ENCODE measurements around the gene ATXN1. TPM values are rescaled to one million over a fixed set of nuclear protein-coding genes. Genes with fewer than 3 reads are reported as not detected.

Gene ATXN1
- total and polyA plus RNA-seq, 7 experiments from 2014 or later, result 1.5 to 82.7 (median 42.4) TPM

- peaks cover 8 to 46% (median 42%) of the 10 kb centered on the region in 5 donors for H3K36me3 Mint-ChIP-seq
- H3K36me3 ChIP-seq (ENCODE audit: control insufficient read depth in 2 of 3, insufficient read depth in 3 of 3, low read length in 3 of 3), result peaks cover 0 to 5% (median 4%) of the 10 kb centered on the region in 3 experiments
- CTCF ChIA-PET, result no interaction called here
Measured at GRCh38 chr6:16582446-16583143, 178.7 kb downstream of the ATXN1 start.

GRCh38 chr6:16578695-16579285, 182.5 kb downstream of the ATXN1 start:
- no peaks in the 10 kb centered on the region for H3K9me3 Mint-ChIP-seq
- no peaks in the 10 kb centered on the region for H3K27me3 Mint-ChIP-seq
- no peak overlapping the region for H3K4me3 Mint-ChIP-seq
- H3K27me3 ChIP-seq (ENCODE audit: control insufficient read depth in 2 of 2, insufficient read depth in 2 of 2, low read length in 2 of 2), result no peaks in the 10 kb centered on the region
- H3K4me3 ChIP-seq (ENCODE audit: low read length), result no peak overlapping the region
- ATAC-seq, result no peak
- DNase-seq, result no peak
- POLR2A ChIA-PET, result no interaction called here
- peaks cover 0 to 23% (median under 1%) of the 10 kb centered on the region in 7 donors for H3K4me1 Mint-ChIP-seq
- H3K36me3 Mint-ChIP-seq, result peaks cover 4 to 32% (median 27%) of the 10 kb centered on the region in 5 donors
- H3K9me3 ChIP-seq (ENCODE audit: control insufficient read depth in 2 of 3, low read length in 3 of 3), result no peaks in the 10 kb centered on the region
- intact Hi-C loops (cut with micrococcal nuclease), result no loop called here
- peaks cover 0 to 5% (median 4%) of the 10 kb centered on the region in 3 experiments for H3K36me3 ChIP-seq (ENCODE audit: control insufficient read depth in 2 of 3, insufficient read depth in 3 of 3, low read length in 3 of 3)
- H3K27ac ChIP-seq (ENCODE audit: low read depth, low read length), result no peak overlapping the region
- CTCF ChIA-PET, result interaction anchor here (0.6 kb wide), 1 partner anchor 139 kb away, joined by 3 read pairs; no protein-coding TSS in a partner anchor
- no peaks in the 10 kb centered on the region for H3K4me1 ChIP-seq (ENCODE audit: control insufficient read depth in 2 of 2, insufficient read depth in 2 of 2, low read length in 2 of 2)
- H3K27ac Mint-ChIP-seq, result no peak overlapping the region

More at GRCh38 chr6:16582446-16583143, 178.7 kb downstream of the ATXN1 start:
- no peaks in the 10 kb centered on the region for H3K4me1 ChIP-seq (ENCODE audit: control insufficient read depth in 2 of 2, insufficient read depth in 2 of 2, low read length in 2 of 2)
- no peak for DNase-seq
- H3K4me3 ChIP-seq (ENCODE audit: low read length), result no peak overlapping the region
- POLR2A ChIA-PET, result no interaction called here
- no peak overlapping the region for H3K27ac ChIP-seq (ENCODE audit: low read depth, low read length)
- H3K4me1 Mint-ChIP-seq, result peaks cover 0 to 16% (median 0%) of the 10 kb centered on the region in 7 donors
- H3K9me3 ChIP-seq (ENCODE audit: control insufficient read depth in 2 of 3, low read length in 3 of 3), result no peaks in the 10 kb centered on the region
- H3K27ac Mint-ChIP-seq, result no peak overlapping the region
- no peaks in the 10 kb centered on the region for H3K9me3 Mint-ChIP-seq
- ATAC-seq, result no peak
- H3K27me3 ChIP-seq (ENCODE audit: control insufficient read depth in 2 of 2, insufficient read depth in 2 of 2, low read length in 2 of 2), result no peaks in the 10 kb centered on the region
- intact Hi-C loops (cut with micrococcal nuclease), result no loop called here
- H3K27me3 Mint-ChIP-seq, result no peaks in the 10 kb centered on the region
- no peak overlapping the region for H3K4me3 Mint-ChIP-seq

DNA sequence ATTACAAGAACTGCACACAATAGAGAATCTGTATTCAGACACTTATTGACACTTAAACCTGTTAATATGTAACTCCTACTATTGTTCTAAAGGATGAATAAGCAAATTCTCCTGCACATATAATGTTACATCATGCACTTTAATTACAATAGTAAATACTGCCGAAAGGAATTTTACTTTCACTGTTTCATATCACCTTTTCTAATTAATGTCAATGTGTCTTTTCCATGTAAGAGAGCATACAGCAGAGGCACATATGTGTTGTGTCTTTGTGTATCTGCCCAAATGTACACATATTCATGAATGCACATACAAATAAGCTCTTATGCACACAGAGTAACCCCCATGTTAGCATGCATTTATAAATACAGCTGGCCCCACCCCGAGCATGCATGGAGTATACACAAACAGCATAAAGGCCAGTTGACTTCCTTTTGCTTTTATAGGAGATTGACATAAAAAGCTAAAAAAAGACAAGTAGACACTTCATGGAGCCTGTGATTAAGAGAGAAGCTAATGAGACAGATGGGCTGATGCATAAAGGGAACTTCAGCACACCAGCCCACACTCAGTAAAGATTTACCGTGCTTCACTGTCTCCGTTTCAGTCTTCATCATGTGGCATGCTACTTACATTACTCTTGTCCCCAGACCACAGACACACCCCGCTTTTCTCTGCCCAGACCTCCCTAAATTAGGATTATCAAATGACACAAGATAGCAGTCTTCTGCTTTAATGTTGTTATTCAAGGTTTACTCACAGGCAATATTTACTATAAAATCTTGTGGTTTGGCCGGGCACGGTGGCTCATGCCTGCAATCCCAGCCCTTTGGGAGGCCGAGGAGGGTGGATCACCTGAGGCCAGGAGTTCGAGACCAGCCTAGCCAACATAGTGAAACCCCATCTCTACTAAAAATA, 184.6 kb downstream of the ATXN1 start:
- no peaks in the 10 kb centered on the region for H3K27me3 Mint-ChIP-seq
- ATAC-seq (no peak), DNase-seq (no peak)
- H3K4me3 Mint-ChIP-seq, result no peak overlapping the region
- no peak overlapping the region for H3K27ac Mint-ChIP-seq
- ChIA-PET POLR2A (no interaction called here), CTCF (no interaction called here)
- Histone ChIP-seq H3K36me3 (ENCODE audit: control insufficient read depth in 2 of 3, insufficient read depth in 3 of 3, low read length in 3 of 3) (no peaks in the 10 kb centered on the region), H3K9me3 (ENCODE audit: control insufficient read depth in 2 of 3, low read length in 3 of 3) (no peaks in the 10 kb centered on the region), H3K27me3 (ENCODE audit: control insufficient read depth in 2 of 2, insufficient read depth in 2 of 2, low read length in 2 of 2) (no peaks in the 10 kb centered on the region), H3K4me1 (ENCODE audit: control insufficient read depth in 2 of 2, insufficient read depth in 2 of 2, low read length in 2 of 2) (no peaks in the 10 kb centered on the region), H3K27ac (ENCODE audit: low read depth, low read length) (no peak overlapping the region), H3K4me3 (ENCODE audit: low read length) (no peak overlapping the region)
- intact Hi-C loops (cut with micrococcal nuclease), result no loop called here
- no peaks in the 10 kb centered on the region for H3K9me3 Mint-ChIP-seq
- H3K4me1 Mint-ChIP-seq, result peaks cover 0 to 32% (median 5%) of the 10 kb centered on the region in 7 donors
- peaks cover 4 to 31% (median 17%) of the 10 kb centered on the region in 5 donors for H3K36me3 Mint-ChIP-seq

DNA sequence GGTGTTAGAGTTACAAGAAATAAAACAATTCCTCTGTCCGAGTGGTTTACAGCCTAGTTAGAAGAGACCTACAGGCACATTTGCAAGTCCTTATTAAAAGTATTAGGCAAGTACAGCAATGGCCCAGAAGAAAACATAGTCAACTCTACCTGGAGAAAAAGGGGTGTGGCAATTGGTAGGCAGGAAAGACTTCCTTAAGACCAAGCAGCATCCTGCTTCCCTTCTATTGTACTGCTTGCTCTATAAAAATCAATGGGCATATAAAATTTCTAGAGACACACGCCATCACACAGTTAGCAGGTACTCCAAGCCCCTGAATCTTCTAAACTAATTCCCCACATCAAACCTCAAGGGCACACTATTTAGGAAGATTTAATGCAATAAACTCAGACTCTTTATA, 185.6 kb downstream of the ATXN1 start:
- Mint-ChIP-seq H3K36me3 (peaks cover 4 to 27% (median 15%) of the 10 kb centered on the region in 5 donors), H3K27me3 (no peaks in the 10 kb centered on the region), H3K4me3 (no peak overlapping the region), H3K9me3 (no peaks in the 10 kb centered on the region), H3K27ac (no peak overlapping the region), H3K4me1 (peaks cover 0 to 31% (median 5%) of the 10 kb centered on the region in 7 donors)
- Histone ChIP-seq H3K9me3 (ENCODE audit: control insufficient read depth in 2 of 3, low read length in 3 of 3) (no peaks in the 10 kb centered on the region), H3K4me3 (ENCODE audit: low read length) (no peak overlapping the region), H3K27ac (ENCODE audit: low read depth, low read length) (no peak overlapping the region), H3K36me3 (ENCODE audit: control insufficient read depth in 2 of 3, insufficient read depth in 3 of 3, low read length in 3 of 3) (no peaks in the 10 kb centered on the region), H3K4me1 (ENCODE audit: control insufficient read depth in 2 of 2, insufficient read depth in 2 of 2, low read length in 2 of 2) (no peaks in the 10 kb centered on the region), H3K27me3 (ENCODE audit: control insufficient read depth in 2 of 2, insufficient read depth in 2 of 2, low read length in 2 of 2) (no peaks in the 10 kb centered on the region)
- CTCF ChIA-PET, result interaction anchor here (0.6 kb wide), 1 partner anchor 353 kb away, joined by 3 read pairs; no protein-coding TSS in a partner anchor
- DNase-seq, result no peak
- POLR2A ChIA-PET, result no interaction called here
- ATAC-seq, result no peak
- intact Hi-C loops (cut with micrococcal nuclease), result no loop called here

- intact Hi-C loops (cut with micrococcal nuclease), result no loop called here
- POLR2A ChIA-PET, result no interaction called here
- Histone ChIP-seq H3K4me3 (ENCODE audit: low read length) (no peak overlapping the region), H3K27me3 (ENCODE audit: control insufficient read depth in 2 of 2, insufficient read depth in 2 of 2, low read length in 2 of 2) (no peaks in the 10 kb centered on the region), H3K4me1 (ENCODE audit: control insufficient read depth in 2 of 2, insufficient read depth in 2 of 2, low read length in 2 of 2) (no peaks in the 10 kb centered on the region), H3K36me3 (ENCODE audit: control insufficient read depth in 2 of 3, insufficient read depth in 3 of 3, low read length in 3 of 3) (no peaks in the 10 kb centered on the region), H3K9me3 (ENCODE audit: control insufficient read depth in 2 of 3, low read length in 3 of 3) (no peaks in the 10 kb centered on the region), H3K27ac (ENCODE audit: low read depth, low read length) (no peak overlapping the region)
- Mint-ChIP-seq H3K4me1 (peaks cover 0 to 42% (median 5%) of the 10 kb centered on the region in 7 donors), H3K36me3 (peaks cover 0 to 32% (median 9%) of the 10 kb centered on the region in 5 donors), H3K4me3 (no peak overlapping the region), H3K9me3 (no peaks in the 10 kb centered on the region), H3K27me3 (no peaks in the 10 kb centered on the region), H3K27ac (no peak overlapping the region)
- ATAC-seq, result no peak
- CTCF ChIA-PET, result no interaction called here
- no peak for DNase-seq
Measured at GRCh38 chr6:16572943-16573342, 188.3 kb downstream of the ATXN1 start.

- Histone ChIP-seq H3K27me3 (ENCODE audit: control insufficient read depth in 2 of 2, insufficient read depth in 2 of 2, low read length in 2 of 2) (no peaks in the 10 kb centered on the region), H3K9me3 (ENCODE audit: control insufficient read depth in 2 of 3, low read length in 3 of 3) (no peaks in the 10 kb centered on the region), H3K4me3 (ENCODE audit: low read length) (no peak overlapping the region), H3K36me3 (ENCODE audit: control insufficient read depth in 2 of 3, insufficient read depth in 3 of 3, low read length in 3 of 3) (no peaks in the 10 kb centered on the region), H3K4me1 (ENCODE audit: control insufficient read depth in 2 of 2, insufficient read depth in 2 of 2, low read length in 2 of 2) (no peaks in the 10 kb centered on the region), H3K27ac (ENCODE audit: low read depth, low read length) (no peak overlapping the region)
- DNase-seq (no peak), ATAC-seq (no peak)
- POLR2A ChIA-PET, result no interaction called here
- H3K36me3 Mint-ChIP-seq, result peaks cover 0 to 32% (median 9%) of the 10 kb centered on the region in 5 donors
- H3K4me1 Mint-ChIP-seq, result peaks cover 0 to 42% (median 5%) of the 10 kb centered on the region in 7 donors
- no peaks in the 10 kb centered on the region for H3K27me3 Mint-ChIP-seq
- no peaks in the 10 kb centered on the region for H3K9me3 Mint-ChIP-seq
- no peak overlapping the region for H3K27ac Mint-ChIP-seq
- CTCF ChIA-PET, result no interaction called here
- H3K4me3 Mint-ChIP-seq, result no peak overlapping the region
- intact Hi-C loops (cut with micrococcal nuclease), result no loop called here
Measured at GRCh38 chr6:16572317-16572716, 188.9 kb downstream of the ATXN1 start.
